A549 (cell line): ENCODE data around the gene SORCS2. TPM values are rescaled to one million over a fixed set of nuclear protein-coding genes. Genes with fewer than 3 reads are reported as not detected.

Experiments
- ATAC-seq, 2 experiments: fragments of 200-7000 bp in 1 of 2; fragments of >200 bp in 1 of 2; cut with Nextera tagmentation in 1 of 2; cut with Tn5 transposase in 1 of 2; 3 replicates each; pipeline versions ENCODE4 v1.8.0 to v1.9.1; 2018 to 2020; ENCODE audit warnings: mild to moderate bottlenecking in 1 of 2, moderate library complexity in 1 of 2
- CTCF ChIA-PET: fragments of 300-600 bp; sonication (Branson Sonifier 250); formaldehyde crosslinking; extraction: SDS; loops from one replicate; lab custom pipeline; 2021; ENCODE audit warnings: antibody characterized with exemption, inconsistent platforms; lab: Yijun Ruan, JAX
- POLR2A ChIA-PET: fragments of 350-600 bp; formaldehyde crosslinking; extraction: SDS; loops from one replicate; lab custom pipeline; 2021; ENCODE audit warnings: antibody characterized with exemption, inconsistent platforms; lab: Yijun Ruan, JAX
- DNase-seq, 2 experiments: peaks; one replicate each; pipeline versions ENCODE4 v3.0.0 to v3.0.0-alpha.2; 2011 to 2016; ENCODE audit warnings: low read depth in 1 of 2, low spot score in 1 of 2
- FAIRE-seq: peaks from 2 replicates; lab custom pipeline; 2011; peaks lifted over from hg19 to GRCh38; lab: Jason Lieb, UNC
- H3K27ac ChIP-seq, 2 experiments: fragments of >200 bp; sonication (Bioruptor Twin); formaldehyde crosslinking; 3 replicates each; pipeline ENCODE4 v1.5.1; 2016 to 2017
- H3K4me1 ChIP-seq: fragments of >200 bp; sonication (Bioruptor Twin); formaldehyde crosslinking; 3 replicates; pipeline ENCODE4 v1.6.1; 2016
- H3K4me2 ChIP-seq: fragments of >200 bp; sonication (Bioruptor Twin); formaldehyde crosslinking; 3 replicates; pipeline ENCODE4 v1.6.1; 2016
- H3K4me3 ChIP-seq: fragments of >200 bp; sonication (Bioruptor Twin); formaldehyde crosslinking; 3 replicates; pipeline ENCODE4 v1.5.1; 2016
- H3K9me3 ChIP-seq: fragments of >200 bp; sonication (Bioruptor Twin); formaldehyde crosslinking; 3 replicates; pipeline ENCODE4 v1.6.1; 2016
- BCL3 ChIP-seq: fragments of >200 bp; sonication (Bioruptor Twin); formaldehyde crosslinking; IDR thresholded peaks from 3 replicates; pipeline ENCODE4 v1.6.1; 2016
- BHLHE40 ChIP-seq: IDR thresholded peaks from 2 replicates; pipeline ENCODE4 v1.6.1; 2012; ENCODE audit warnings: low read depth, low read length, inconsistent platforms
- CBX8 ChIP-seq: fragments of 200-600 bp; sonication (generic); IDR thresholded peaks from 2 replicates; pipeline ENCODE4 v1.6.1; 2016
- CEBPB ChIP-seq, 2 experiments: fragments of >200 bp in 1 of 2; sonication (Bioruptor Twin) in 1 of 2; formaldehyde crosslinking in 1 of 2; IDR thresholded peaks; 2 replicates each; pipeline ENCODE4 v1.6.1; 2012 to 2016
- CHD2 ChIP-seq: fragments of 150-350 bp; IDR thresholded peaks from 2 replicates; pipeline ENCODE4 v1.6.1; 2014; ENCODE audit warnings: low read length; ENCODE audit not compliant: partially characterized antibody
- CHD4 ChIP-seq: fragments of 200-600 bp; sonication (generic); IDR thresholded peaks from 2 replicates; pipeline ENCODE4 v1.6.1; 2016; ENCODE audit warnings: antibody characterized with exemption, mild to moderate bottlenecking, borderline replicate concordance
- EHF ChIP-seq: fragments of 250-450 bp; sonication (Bioruptor Pico); IDR thresholded peaks from 2 replicates; pipeline ENCODE4 v1.5.0; 2020; ENCODE audit warnings: mild to moderate bottlenecking
- EP300 ChIP-seq, 2 experiments: fragments of >200 bp; sonication (Bioruptor Twin); formaldehyde crosslinking; IDR thresholded peaks; 2 replicates in 1 of 2; 3 replicates in 1 of 2; pipeline ENCODE4 v1.6.1; 2016 to 2017
- FOSL2 ChIP-seq, 2 experiments: fragments of 450-650 bp in 1 of 2; fragments of >200 bp in 1 of 2; sonication (Bioruptor Twin) in 1 of 2; formaldehyde crosslinking; IDR thresholded peaks; 2 replicates each; pipeline versions ENCODE4 v1.5.0 to v1.6.1; 2016 to 2020; ENCODE audit warnings: mild to moderate bottlenecking in 1 of 2, moderate library complexity in 1 of 2
- HDAC2 ChIP-seq: fragments of 200-600 bp; sonication (generic); IDR thresholded peaks from 2 replicates; pipeline ENCODE4 v1.6.1; 2016
- HES2 ChIP-seq: fragments of >200 bp; sonication (Bioruptor Twin); formaldehyde crosslinking; IDR thresholded peaks from 2 replicates; pipeline ENCODE4 v1.6.1; 2016
- JUN ChIP-seq, 2 experiments: fragments of >200 bp; sonication (Bioruptor Twin); formaldehyde crosslinking; IDR thresholded peaks; 2 replicates in 1 of 2; 3 replicates in 1 of 2; pipeline ENCODE4 v1.6.1; 2016 to 2017
- MAX ChIP-seq: IDR thresholded peaks from 2 replicates; pipeline ENCODE4 v1.6.1; 2012
- NFE2L2 ChIP-seq: fragments of 150-350 bp; conservative IDR thresholded peaks from 2 replicates; pipeline ENCODE4 v1.6.1; 2014; ENCODE audit warnings: low read length
- NR3C1 ChIP-seq: fragments of >200 bp; sonication (Bioruptor Twin); formaldehyde crosslinking; IDR thresholded peaks from 3 replicates; pipeline ENCODE4 v1.6.1; 2017
- PBX3 ChIP-seq: IDR thresholded peaks from 2 replicates; pipeline ENCODE4 v1.6.1; 2012
- PHF8 ChIP-seq: fragments of 200-600 bp; sonication (generic); IDR thresholded peaks from 2 replicates; pipeline ENCODE4 v1.6.1; 2016; ENCODE audit warnings: low read depth, mild to moderate bottlenecking, antibody characterized with exemption, moderate library complexity, borderline replicate concordance
- POLR2AphosphoS2 ChIP-seq: conservative IDR thresholded peaks from 2 replicates; pipeline ENCODE4 v1.6.1; 2012; ENCODE audit warnings: low read length, improper control_type of control experiment, inconsistent platforms
- RAD21 ChIP-seq, 2 experiments: fragments of >200 bp in 1 of 2; sonication (Bioruptor Twin) in 1 of 2; formaldehyde crosslinking in 1 of 2; IDR thresholded peaks in 1 of 2; conservative IDR thresholded peaks in 1 of 2; 2 replicates in 1 of 2; 3 replicates in 1 of 2; pipeline ENCODE4 v1.6.1; 2012 to 2018; ENCODE audit warnings: inconsistent platforms in 1 of 2
- RFX5 ChIP-seq: fragments of 450-650 bp; IDR thresholded peaks from 2 replicates; pipeline ENCODE4 v1.7.1; 2014; ENCODE audit warnings: antibody characterized with exemption, mild to moderate bottlenecking, moderate library complexity
- RNF2 ChIP-seq: fragments of 200-600 bp; sonication (generic); IDR thresholded peaks from 2 replicates; pipeline ENCODE4 v1.6.1; 2016; ENCODE audit warnings: low read depth, mild to moderate bottlenecking, antibody characterized with exemption, moderate library complexity, borderline replicate concordance
- SMC3 ChIP-seq: fragments of >200 bp; sonication (Bioruptor Twin); formaldehyde crosslinking; IDR thresholded peaks from 3 replicates; pipeline ENCODE4 v1.6.1; 2018; ENCODE audit warnings: inconsistent platforms
- TP53 ChIP-seq: fragments of 250-450 bp; sonication (Bioruptor Pico); IDR thresholded peaks from 2 replicates; pipeline ENCODE4 v1.5.0; 2021; ENCODE audit warnings: mild to moderate bottlenecking, moderate library complexity
- ZC3H11A ChIP-seq: fragments of 450-650 bp; IDR thresholded peaks from 2 replicates; pipeline ENCODE4 v1.6.1; 2014; ENCODE audit warnings: antibody characterized with exemption, mild to moderate bottlenecking
- ZNF302 ChIP-seq: fragments of 250-450 bp; sonication (Bioruptor Pico); IDR thresholded peaks from 2 replicates; pipeline ENCODE4 v1.9.0; 2021; ENCODE audit warnings: inconsistent platforms, mild to moderate bottlenecking, moderate library complexity
- WGBS: methylation state at CpG from one replicate; pipeline ENCODE4 v1.1.6; 2017; ENCODE audit errors: missing lambda C conversion rate; 5-methylcytosine and 5-hydroxymethylcytosine counted together
- polyA plus RNA-seq, 4 experiments: library from polyadenylated mRNA; depleted of rRNA in 3 of 4; stranded (reverse); fragments of >200 nt; fragmentation: RNase III in 1 of 4; extraction: RNeasy Plus Mini Kit Qiagen cat#74134 plus additional on column Dnase treatment in 1 of 4; gene quantifications; 2 replicates in 3 of 4; 3 replicates in 1 of 4; pipeline ENCODE4 v1.2.3, GENCODE V29; 2011 to 2017

The SORCS2 gene
- polyA plus RNA-seq, 2 of the 4 experiments (the other 2 are of a cell fraction) = 1.4 to 4.6 TPM

- TF ChIP-seq NR3C1 (no peak), SMC3 (no peak), MAX (no peak), RNF2 (no peak), CHD2 (no peak), CHD4 (no peak), BHLHE40 (no peak)
- no peak for DNase-seq
- 51% methylated on average over 4 of the region's 8 CpGs for WGBS
- Histone ChIP-seq H3K4me1 (no peaks in the 10 kb centered on the region), H3K4me2 (no peak overlapping the region), H3K9me3 (no peaks in the 10 kb centered on the region), H3K4me3 (no peak overlapping the region), H3K27ac (no peak overlapping the region)
- ATAC-seq = peak in 1 of 2 experiments; percentile 37; a peak in 2 of 6 replicates
- CTCF ChIA-PET = no interaction called here
- POLR2A ChIA-PET = no interaction called here
- no peak for FAIRE-seq
Observed at GRCh38 chr4:7699031-7699430, 506.7 kb downstream of the SORCS2 start.

GRCh38 chr4:7699825-7700224 lies 507.5 kb downstream of the SORCS2 start:
- no peaks in the 10 kb centered on the region for H3K9me3 ChIP-seq
- no peak overlapping the region for H3K4me2 ChIP-seq
- ChIA-PET CTCF (interaction anchor here (1.2 to 1.3 kb wide), 2 partner anchors 20 to 506 kb away, joined by 3 read pairs; no protein-coding TSS in a partner anchor), POLR2A (no interaction called here)
- H3K4me3 ChIP-seq = no peak overlapping the region
- no peak for DNase-seq
- no peak for ATAC-seq
- H3K27ac ChIP-seq = no peak overlapping the region
- H3K4me1 ChIP-seq = no peaks in the 10 kb centered on the region
- WGBS = 53% methylated on average over 10 of the region's 10 CpGs
- TF ChIP-seq RAD21 (conservative IDR thresholded peaks at IDR 0.05 in 1 of 2, IDR thresholded peaks at IDR 0.05 in 1 of 2) (no peak), ZC3H11A (no peak), CEBPB (IDR thresholded peaks at IDR 0.05) (no peak), PBX3 (no peak), PHF8 (no peak), EHF (CRISPR knock-in tag) (no peak), RFX5 (no peak), TP53 (CRISPR knock-in tag) (no peak), HDAC2 (no peak)
- no peak for FAIRE-seq

GRCh38 chr4:7700665-7701064 lies 508.3 kb downstream of the SORCS2 start:
- H3K9me3 ChIP-seq = no peaks in the 10 kb centered on the region
- FAIRE-seq (no peak), DNase-seq (no peak), ATAC-seq (no peak)
- CTCF ChIA-PET = interaction anchor here (1.0 to 1.3 kb wide), 3 partner anchors 19 to 507 kb away, joined by 3 read pairs; no protein-coding TSS in a partner anchor
- H3K4me2 ChIP-seq = no peak overlapping the region
- no peaks in the 10 kb centered on the region for H3K4me1 ChIP-seq
- POLR2A ChIA-PET = no interaction called here
- TF ChIP-seq HES2 (no peak), EP300 (IDR thresholded peaks at IDR 0.05) (no peak), BCL3 (no peak), HDAC2 (no peak), POLR2AphosphoS2 (no peak), ZNF302 (CRISPR knock-in tag) (no peak), CHD2 (no peak), JUN (IDR thresholded peaks at IDR 0.05) (no peak), FOSL2 (IDR thresholded peaks at IDR 0.05) (no peak), FOSL2 (CRISPR knock-in tag; IDR thresholded peaks at IDR 0.05) (no peak), CBX8 (no peak), BHLHE40 (no peak), NFE2L2 (no peak)
- H3K4me3 ChIP-seq = no peak overlapping the region
- H3K27ac ChIP-seq = no peak overlapping the region
- no CpG with 5 or more reads among the region's 9 CpGs for WGBS
